ENCODE results near the gene FMN2.

Gene FMN2

DNA sequence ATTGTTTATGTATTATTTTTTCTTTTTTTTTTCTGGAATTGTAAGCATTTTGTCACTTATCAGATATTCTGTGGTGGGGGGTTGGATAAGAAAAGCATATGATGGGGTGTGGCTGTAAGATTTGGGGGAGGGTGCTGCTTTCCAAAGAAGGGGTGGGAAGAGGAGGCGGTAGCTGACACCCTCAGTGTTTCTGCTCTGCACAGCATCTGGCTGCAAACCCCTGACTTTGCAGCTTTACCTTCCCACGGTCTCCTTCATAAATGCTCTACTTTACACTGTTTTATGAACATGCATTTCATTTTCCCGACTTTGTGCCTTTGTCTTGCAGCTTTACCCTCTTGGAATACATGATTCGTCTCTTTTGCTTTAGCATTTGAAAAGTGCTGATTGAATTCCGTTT lies 7.6 kb downstream of the FMN2 start:
- DNase-seq, result no peak

GRCh38 chr1:240099748-240100147 lies 8.1 kb downstream of the FMN2 start:
- no peak for DNase-seq

DNA sequence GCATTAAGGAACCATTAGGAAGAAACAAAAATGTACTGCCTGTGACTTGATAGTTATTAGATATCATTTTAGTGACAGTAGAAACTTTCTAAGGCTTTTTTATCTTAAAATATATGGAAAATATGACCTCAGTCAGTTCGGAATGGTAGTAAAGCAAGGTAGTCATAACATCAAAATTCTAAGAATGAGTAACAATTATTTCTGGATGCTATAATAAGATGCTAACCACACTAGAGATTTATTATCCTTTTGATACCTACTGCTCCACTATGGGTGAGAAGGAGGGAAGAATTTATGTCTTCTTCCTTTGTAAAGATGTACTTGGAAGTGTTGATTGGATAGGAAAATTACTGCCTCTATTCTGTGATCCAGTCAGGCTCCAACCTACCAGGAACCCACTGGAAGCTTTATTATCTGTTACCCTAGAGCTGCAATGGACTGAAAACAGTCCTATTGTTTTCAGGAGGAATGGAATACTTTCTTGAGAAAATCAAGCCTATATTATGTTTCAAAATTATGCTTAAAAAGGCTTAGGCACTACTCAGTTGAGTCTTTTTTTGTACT lies 8.8 kb downstream of the FMN2 start:
- DNase-seq, result no peak

- DNase-seq, result no peak
These were observed 9.6 kb downstream of the FMN2 start for GRCh38 chr1:240101306-240101705.

GRCh38 chr1:240101737-240102136 lies 10.1 kb downstream of the FMN2 start:
- DNase-seq, result no peak

DNA sequence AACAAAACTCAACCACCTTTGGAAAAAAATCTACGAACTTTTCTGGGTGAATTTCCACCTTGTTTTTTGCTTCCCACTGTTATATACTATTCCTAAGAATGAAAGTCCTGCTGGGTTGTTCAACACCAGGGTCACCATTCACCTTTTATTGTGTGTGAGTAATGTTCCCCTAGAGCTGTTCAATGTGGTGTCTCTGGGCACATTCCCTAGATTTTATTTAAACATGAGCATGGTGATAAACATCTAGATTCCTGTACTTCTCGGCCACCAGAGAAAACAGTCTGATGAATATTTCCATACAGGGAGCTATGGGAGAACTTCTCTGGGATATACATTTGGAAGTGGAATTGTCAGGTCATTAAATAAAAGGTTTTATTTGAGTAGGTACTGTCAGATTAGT lies 13.0 kb downstream of the FMN2 start:
- DNase-seq, result no peak

GRCh38 chr1:240107058-240107684 lies 15.5 kb downstream of the FMN2 start:
- no peak for DNase-seq

DNA sequence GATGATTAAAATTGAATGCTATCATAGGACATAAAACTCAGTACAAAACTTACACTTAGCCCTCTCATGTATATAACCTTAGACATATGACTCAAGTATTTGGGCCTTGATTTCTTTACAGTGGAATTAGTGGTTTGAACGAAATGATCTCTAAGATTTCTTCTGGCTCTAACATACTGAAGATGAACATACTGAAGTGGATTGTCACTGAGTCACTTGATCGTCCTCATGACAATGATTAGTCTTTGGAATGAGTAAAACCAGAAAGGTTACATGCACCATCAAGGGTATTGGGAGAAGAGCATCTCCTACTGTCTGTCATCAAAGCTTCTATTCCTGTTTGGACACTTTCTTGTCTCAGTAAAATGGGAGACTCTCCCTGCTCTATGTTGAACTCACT lies 17.4 kb downstream of the FMN2 start:
- DNase-seq, result no peak

- DNase-seq, result no peak
These were observed 18.4 kb downstream of the FMN2 start for GRCh38 chr1:240109920-240110636.

DNA sequence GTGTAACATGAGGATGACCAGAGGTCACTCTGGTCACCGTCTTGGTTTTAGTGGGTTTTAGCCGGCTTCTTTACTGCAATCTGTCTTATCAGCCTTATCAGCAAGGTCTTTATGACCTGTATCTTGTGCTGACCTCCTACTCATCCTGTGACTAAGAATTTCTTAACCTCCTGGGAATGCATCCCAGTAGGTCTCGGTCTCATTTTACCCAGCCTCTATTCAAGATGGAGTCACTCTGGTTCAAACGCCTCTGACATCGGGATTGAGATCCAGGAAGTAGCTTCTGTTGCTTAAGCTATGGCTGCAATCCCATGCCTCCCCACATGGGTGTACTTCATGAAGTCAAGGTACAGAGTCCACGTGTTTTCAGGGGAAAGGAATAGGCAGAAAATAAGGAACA lies 19.9 kb downstream of the FMN2 start:
- no peak for DNase-seq

- no peak for DNase-seq
These were observed 22.5 kb downstream of the FMN2 start for GRCh38 chr1:240114222-240114621.

DNA sequence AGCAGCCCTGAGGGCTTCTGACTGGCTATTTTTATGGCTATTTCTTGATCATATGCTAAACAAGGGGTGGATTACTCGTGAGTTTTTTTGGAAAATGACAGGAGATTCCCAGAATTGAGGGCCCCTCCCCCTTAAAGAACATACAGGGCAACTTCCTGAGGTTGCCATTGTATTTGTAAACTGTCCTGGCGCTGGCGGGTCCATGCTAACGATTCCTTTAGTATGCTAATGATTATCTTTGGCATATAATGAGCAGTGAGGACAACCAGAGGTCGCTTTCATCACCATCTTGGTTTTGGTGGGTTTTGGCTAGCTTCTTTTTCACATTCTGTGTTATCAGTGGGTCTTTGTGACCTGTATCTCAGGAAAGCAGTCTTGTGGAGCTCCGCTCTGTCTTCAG lies 24.1 kb downstream of the FMN2 start:
- no peak for DNase-seq

DNA sequence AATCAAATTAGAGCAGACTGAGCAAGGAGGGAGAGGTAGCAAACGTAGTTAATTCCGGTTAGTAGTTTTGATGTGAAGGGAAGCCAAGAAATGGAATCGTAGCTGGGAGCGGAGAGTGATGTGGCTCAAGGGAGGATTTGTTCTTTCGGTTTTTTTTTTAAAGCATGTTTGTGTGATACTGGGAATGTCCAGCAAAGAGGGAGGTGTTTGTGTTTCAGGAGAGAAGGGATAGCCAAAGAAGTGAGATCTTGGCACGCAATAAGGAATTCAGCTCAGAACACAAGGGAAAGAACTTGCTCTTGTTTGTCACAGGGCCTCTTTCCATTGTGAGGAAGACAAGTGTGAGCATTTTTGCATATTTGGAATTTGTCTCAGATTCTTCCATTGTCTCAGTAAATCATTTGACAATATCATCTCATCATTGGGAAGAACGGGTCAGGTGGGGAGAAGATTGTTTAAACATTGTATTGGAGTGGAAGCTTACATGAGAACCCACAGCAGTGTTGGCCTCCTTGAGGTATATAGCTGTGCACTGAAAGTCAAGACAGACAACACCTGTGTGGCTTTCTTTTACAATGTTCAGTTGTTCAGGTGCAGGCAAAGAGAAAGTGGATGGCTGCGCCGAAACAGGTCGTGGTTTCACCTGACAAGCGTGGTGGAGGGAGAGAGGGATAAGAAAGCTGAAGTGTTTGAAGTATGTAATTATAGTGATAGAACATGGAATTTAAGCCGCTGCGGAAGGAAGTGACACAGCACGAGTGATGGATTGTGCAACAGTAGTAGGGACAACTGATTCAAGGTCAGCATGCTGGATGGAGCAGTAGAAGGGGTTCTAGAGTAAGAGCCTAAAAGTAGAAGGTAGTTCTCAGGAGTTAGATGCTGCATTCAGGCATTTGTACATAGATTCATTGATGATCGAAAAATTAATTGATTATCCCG lies 25.4 kb downstream of the FMN2 start:
- DNase-seq, result no peak

DNA sequence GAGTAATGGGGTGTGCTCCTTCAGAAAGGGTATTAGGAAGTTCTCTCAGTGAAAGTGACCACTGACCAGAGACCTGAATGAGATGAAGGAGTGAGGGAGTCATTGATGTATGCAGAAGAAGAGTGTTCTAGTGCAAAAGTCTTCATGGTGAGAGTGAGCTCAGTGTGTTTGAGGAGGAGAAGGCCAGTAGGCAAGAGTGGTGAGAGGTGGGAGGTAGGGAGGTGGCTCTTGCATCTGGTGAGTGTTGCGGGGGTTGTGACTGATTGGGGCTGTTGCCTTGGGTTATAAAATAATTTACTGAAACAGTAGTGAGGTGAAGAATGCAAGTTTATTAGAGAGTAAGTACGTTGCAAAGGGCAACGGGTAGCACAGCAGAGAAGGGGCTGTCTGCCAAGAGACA lies 26.2 kb downstream of the FMN2 start:
- no peak for DNase-seq

DNA sequence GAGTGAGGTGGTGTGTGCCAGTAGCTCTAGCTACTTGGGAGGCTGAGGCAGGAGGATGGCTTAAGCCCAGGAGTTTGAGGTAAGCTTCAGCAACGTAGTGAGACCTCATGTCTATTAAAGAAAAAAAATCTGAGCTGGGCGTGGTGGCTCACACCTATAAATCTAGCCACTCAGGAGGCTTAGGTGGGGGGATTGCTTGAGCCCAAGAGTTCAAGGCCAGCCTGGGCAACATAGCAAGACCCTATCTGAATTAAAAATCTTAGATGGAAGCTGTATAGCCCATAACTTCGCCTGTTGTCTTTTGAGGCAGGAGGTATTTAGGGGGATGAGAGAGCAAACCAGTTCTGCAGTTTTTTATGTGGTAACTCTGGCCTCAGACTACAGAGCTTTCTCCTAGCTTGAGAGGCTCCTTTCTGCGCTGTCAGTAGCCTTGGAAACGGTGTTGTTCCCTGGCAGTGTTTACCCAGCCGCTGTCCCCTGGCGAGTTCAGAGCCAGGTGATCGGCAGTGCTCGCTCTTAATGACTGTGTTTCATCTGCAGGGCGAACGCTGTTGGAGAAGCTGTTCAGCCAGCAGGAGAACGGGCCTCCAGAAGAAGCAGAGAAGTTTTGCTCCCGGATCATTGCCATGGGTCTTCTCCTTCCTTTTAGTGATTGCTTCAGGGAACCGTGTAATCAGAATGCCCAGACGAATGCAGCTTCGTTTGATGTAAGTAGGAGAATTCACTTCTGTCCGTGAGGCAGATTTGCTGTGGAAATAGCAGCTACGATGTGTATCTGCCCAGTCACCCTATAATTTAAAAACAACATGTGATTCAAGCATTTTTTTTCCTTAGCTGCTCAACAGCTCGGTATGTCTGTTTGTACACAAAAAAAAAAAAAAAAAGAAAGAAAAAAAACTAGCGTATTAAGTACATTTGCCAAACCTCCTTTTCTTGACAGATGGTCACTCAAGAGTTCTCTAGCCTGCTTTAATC lies 31.2 kb downstream of the FMN2 start:
- no peak for DNase-seq

DNA sequence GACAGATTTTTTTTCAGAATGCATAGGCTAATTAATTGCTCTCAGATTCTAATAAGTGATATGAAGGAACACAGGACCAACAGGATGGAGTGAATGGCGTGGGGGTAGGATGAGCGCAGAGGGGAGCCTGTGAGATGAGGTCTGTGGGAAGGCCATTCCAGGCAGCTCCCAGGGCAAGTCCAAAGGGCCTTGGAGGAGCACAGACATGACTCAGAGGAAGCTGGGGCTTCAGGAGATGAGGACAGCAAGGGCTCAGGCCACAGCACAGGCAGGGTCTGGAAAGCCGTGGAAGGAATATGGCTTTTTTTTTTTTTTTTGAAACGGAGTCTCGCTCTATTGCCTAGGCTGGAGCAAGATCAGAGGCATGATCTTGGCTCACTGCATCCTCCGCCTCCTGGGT lies 35.1 kb downstream of the FMN2 start:
- DNase-seq, result no peak

DNA sequence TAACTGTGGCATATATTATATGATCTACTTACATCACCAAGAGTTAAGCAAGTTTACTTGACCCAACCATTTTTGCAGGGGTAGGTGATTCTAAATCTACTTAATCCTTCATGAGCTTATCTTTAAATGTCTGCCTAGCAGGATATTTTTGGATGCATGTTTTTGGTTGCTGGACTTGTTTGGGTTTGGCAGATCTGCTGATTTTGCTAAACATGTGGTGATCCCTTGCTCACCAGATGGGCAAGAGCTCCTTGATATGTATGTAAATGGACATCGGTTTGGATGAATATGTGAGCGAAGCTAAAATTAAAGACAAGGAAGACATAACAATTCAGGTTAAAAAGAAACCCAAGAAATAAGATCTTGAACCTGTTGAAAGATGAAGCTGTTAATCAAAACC lies 36.7 kb downstream of the FMN2 start:
- no peak for DNase-seq

- DNase-seq, result no peak
These were observed 42.4 kb downstream of the FMN2 start for GRCh38 chr1:240134113-240134512.

GRCh38 chr1:240134596-240134995 lies 42.9 kb downstream of the FMN2 start:
- DNase-seq, result no peak

GRCh38 chr1:240136402-240136801 lies 44.7 kb downstream of the FMN2 start:
- DNase-seq, result no peak

GRCh38 chr1:240138867-240139266 lies 47.2 kb downstream of the FMN2 start:
- DNase-seq, result no peak

- DNase-seq, result no peak
These were observed 47.8 kb downstream of the FMN2 start for GRCh38 chr1:240139511-240139910.

All from NCI-H1694 (cell line).